ENCODE data around the gene SQOR.

Gene SQOR

DNA sequence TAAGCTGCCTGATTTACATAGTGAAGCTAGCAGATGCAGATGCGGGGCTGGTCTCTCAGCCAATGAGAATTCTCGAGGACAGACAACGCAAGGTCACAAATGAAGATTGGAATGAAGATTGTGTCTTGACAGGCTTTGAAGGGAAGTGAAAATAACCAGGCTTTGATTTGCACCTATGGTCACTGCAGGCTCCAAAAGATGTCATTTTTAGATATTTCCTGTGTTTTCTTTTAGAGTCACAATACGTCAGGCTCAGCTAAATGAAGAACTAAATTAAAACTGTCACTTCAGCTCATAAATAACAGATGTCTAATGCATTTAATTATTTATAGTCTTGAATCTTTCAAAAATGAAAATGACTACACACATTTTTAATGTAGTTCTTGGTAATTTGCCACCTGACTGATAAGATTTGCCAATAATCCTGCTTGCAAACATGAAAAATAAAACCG lies 99.5 kb downstream of the SQOR start:
- TF ChIP-seq ZFX (IDR thresholded peaks at IDR 0.05) = no peak
- TF ChIP-seq CTCF (conservative IDR thresholded peaks at IDR 0.05) = no peak
- no peak overlapping the region for H3K27ac ChIP-seq
